Right ventricle myocardium inferior (tissue), 1 donor: Measurements from ENCODE around the gene TRIM54. TPM values are rescaled to one million over a fixed set of nuclear protein-coding genes. Genes with fewer than 3 reads are reported as not detected.

Source experiments
- total RNA-seq: library from RNA; stranded (reverse); fragmentation: NEBNext Ultra II Directional; extraction: Animal tissue kit (Norgen Biotek cat#: 25700); gene quantifications from one replicate; pipeline ENCODE4 v1.2.1, GENCODE V29; 2021
- donor health status: DM: no; HTN: yes; CAD: no; lungs with severe emphysema.

TRIM54 gene
- total RNA-seq, 1 donor from 2014 or later: 282 TPM

Other genes starting within 250 kb of the TRIM54 start
- gene TMEM214, start 249.5 kb upstream of the TRIM54 start, total RNA-seq: 32.7 TPM
- 9.9 TPM for gene AGBL5, start 230.8 kb upstream of the TRIM54 start, total RNA-seq
- 411 TPM for gene OST4, start 210.8 kb upstream of the TRIM54 start, total RNA-seq
- 25.8 TPM for gene EMILIN1, start 203.8 kb upstream of the TRIM54 start, total RNA-seq
- 4.5 TPM for gene KHK, start 195.7 kb upstream of the TRIM54 start, total RNA-seq
- 0.84 TPM for gene CGREF1, start 163.3 kb upstream of the TRIM54 start, total RNA-seq
- 2.4 TPM for gene ABHD1, start 158.6 kb upstream of the TRIM54 start, total RNA-seq
- 54.5 TPM for gene PREB, start 147.8 kb upstream of the TRIM54 start, total RNA-seq
- gene PRR30, start 143.0 kb upstream of the TRIM54 start, total RNA-seq: not detected
- gene TCF23, start 133.4 kb upstream of the TRIM54 start, total RNA-seq: 0.16 TPM
- 115 TPM for gene ATRAID, start 70.4 kb upstream of the TRIM54 start, total RNA-seq
- gene SLC5A6, start 70.2 kb upstream of the TRIM54 start, total RNA-seq: 12.3 TPM
- gene CAD, start 65.1 kb upstream of the TRIM54 start, total RNA-seq: 9.4 TPM
- 10.1 TPM for gene SLC30A3, start 19.4 kb upstream of the TRIM54 start, total RNA-seq
- 1.9 TPM for gene DNAJC5G, start 7.0 kb upstream of the TRIM54 start, total RNA-seq
- gene UCN, start 26.0 kb downstream of the TRIM54 start, total RNA-seq: 0.84 TPM
- 48.0 TPM for gene MPV17, start 40.7 kb downstream of the TRIM54 start, total RNA-seq
- gene GTF3C2, start 74.3 kb downstream of the TRIM54 start, total RNA-seq: 17.3 TPM
- gene EIF2B4, start 87.9 kb downstream of the TRIM54 start, total RNA-seq: 40.3 TPM
- 57.6 TPM for gene SNX17, start 88.2 kb downstream of the TRIM54 start, total RNA-seq
- gene ZNF513, start 98.3 kb downstream of the TRIM54 start, total RNA-seq: 6.8 TPM
- 35.6 TPM for gene PPM1G, start 127.2 kb downstream of the TRIM54 start, total RNA-seq
- gene NRBP1, start 146.2 kb downstream of the TRIM54 start, total RNA-seq: 58.4 TPM
- gene KRTCAP3, start 160.0 kb downstream of the TRIM54 start, total RNA-seq: 0.60 TPM
- gene IFT172, start 207.3 kb downstream of the TRIM54 start, total RNA-seq: 19.3 TPM
- gene FNDC4, start 212.8 kb downstream of the TRIM54 start, total RNA-seq: 2.9 TPM
- gene GCKR, start 214.4 kb downstream of the TRIM54 start, total RNA-seq: not detected